T-cell (primary cell): ENCODE measurements around the gene IQSEC1. TPM values are rescaled to one million over a fixed set of nuclear protein-coding genes. Genes with fewer than 3 reads are reported as not detected.
"Not testable (repeated sequence)": the region's sequence is repeated elsewhere in the genome, so short reads cannot be mapped to it uniquely, and the experiment has no call there.

Experiments
- ATAC-seq, 4 experiments: fragments of 200-7000 bp in 3 of 4; fragments of 150-1000 bp in 1 of 4; cut with Tn5 transposase; replicated peaks in 1 of 4; 1 replicate in 3 of 4; 2 replicates in 1 of 4; pipeline ENCODE4 v1.10.0; 2021; ENCODE audit warnings: moderate library complexity in 3 of 4, mild to moderate bottlenecking in 2 of 4, moderate number of reproducible peaks in 1 of 4
- CTCF ChIA-PET, 2 donors: fragments of 300-600 bp; sonication (Branson Sonifier 250); formaldehyde crosslinking; loops; one replicate each; lab custom pipeline; 2022; ENCODE audit warnings: antibody characterized with exemption in 2 of 2; lab: Charles Lee
- POLR2A ChIA-PET, 2 donors: fragments of 300-600 bp; sonication (Branson Sonifier 250); formaldehyde crosslinking; loops; one replicate each; lab custom pipeline; 2022; ENCODE audit warnings: antibody characterized with exemption in 2 of 2; lab: Charles Lee
- DNase-seq, 35 experiments: peaks; one replicate each; pipeline versions ENCODE4 v3.0.0 to v3.0.0-alpha.2; 2013 to 2023
- H3K27ac ChIP-seq: one replicate; pipeline ENCODE4 v1.5.1; 2013; ENCODE audit warnings: low read length
- H3K27me3 ChIP-seq, 2 experiments: replicated peaks in 1 of 2; 1 replicate in 1 of 2; 2 replicates in 1 of 2; pipeline versions ENCODE4 v1.6.1 to v1.7.0; 2013; ENCODE audit warnings: low read length in 1 of 2, mixed read lengths in 1 of 2; ENCODE audit not compliant: control insufficient read depth in 2 of 2, insufficient read depth in 2 of 2; ENCODE audit errors: extremely low read depth in 1 of 2
- H3K36me3 ChIP-seq, 2 donors: 1 replicate in 1 of 2; 2 replicates in 1 of 2; pipeline versions ENCODE4 v1.6.1 to v1.7.0; 2013; ENCODE audit warnings: low read length in 1 of 2; ENCODE audit not compliant: control insufficient read depth in 2 of 2, insufficient read depth in 1 of 2; ENCODE audit errors: extremely low read depth in 1 of 2
- H3K4me1 ChIP-seq, 2 experiments: 1 replicate in 1 of 2; 2 replicates in 1 of 2; pipeline versions ENCODE4 v1.6.1 to v1.7.0; 2013; ENCODE audit warnings: low read length in 2 of 2, mixed read lengths in 1 of 2; ENCODE audit not compliant: insufficient read depth in 2 of 2, control insufficient read depth in 1 of 2; ENCODE audit errors: extremely low read depth in 1 of 2
- H3K4me3 ChIP-seq, 2 donors: 1 replicate in 1 of 2; 2 replicates in 1 of 2; pipeline versions ENCODE4 v1.5.1 to v1.7.0; 2013; ENCODE audit warnings: mild to moderate bottlenecking in 2 of 2, low read length in 1 of 2, moderate library complexity in 1 of 2; ENCODE audit not compliant: control insufficient read depth in 1 of 2; ENCODE audit errors: extremely low read depth in 1 of 2
- H3K9me3 ChIP-seq: 2 replicates; pipeline ENCODE4 v1.7.0; 2013
- H3K27ac Mint-ChIP-seq, 2 donors: one replicate each; pipeline ENCODE4 v1.8.0; 2020 to 2021; ENCODE audit warnings: mild to moderate bottlenecking in 2 of 2, mixed read lengths in 2 of 2
- H3K27me3 Mint-ChIP-seq, 2 donors: one replicate each; pipeline ENCODE4 v1.8.0; 2021 to 2022; ENCODE audit warnings: mixed read lengths in 2 of 2
- H3K36me3 Mint-ChIP-seq: one replicate; pipeline ENCODE4 v1.8.0; 2021; ENCODE audit warnings: mixed read lengths
- H3K4me1 Mint-ChIP-seq, 3 donors: one replicate each; pipeline ENCODE4 v1.8.0; 2020 to 2022; ENCODE audit warnings: mixed read lengths in 3 of 3, mild to moderate bottlenecking in 1 of 3
- H3K4me3 Mint-ChIP-seq, 3 donors: one replicate each; pipeline ENCODE4 v1.8.0; 2020 to 2022; ENCODE audit warnings: mild to moderate bottlenecking in 3 of 3, mixed read lengths in 3 of 3, moderate library complexity in 3 of 3
- H3K9me3 Mint-ChIP-seq, 3 donors: one replicate each; pipeline ENCODE4 v1.8.0; 2020 to 2022; ENCODE audit warnings: mixed read lengths in 3 of 3
- WGBS: methylation state at CpG from one replicate; pipeline ENCODE4 v1.1.5; 2013; ENCODE audit warnings: missing lambda C conversion rate; ENCODE audit not compliant: insufficient coverage; 5-methylcytosine and 5-hydroxymethylcytosine counted together
- total RNA-seq, 35 experiments: library from RNA in 6 of 35; stranded (reverse) in 6 of 35; fragments of 120-200 nt in 1 of 35; gene quantifications; one replicate each; pipeline versions ENCODE4 v1.2.1 to v1.2.4 and lab custom pipeline; 2013 to 2026

IQSEC1 gene
- total RNA-seq, 5 donors from 2014 or later (not counting 1 experiment from before 2014, with no cell fraction given): 73.7 to 113 (median 86.9) TPM

GRCh38 chr3:12859840-12860239, 213.4 kb downstream of the IQSEC1 start:
- no peak for DNase-seq
- Mint-ChIP-seq H3K27me3 (peaks cover 3 to 9% of the 10 kb centered on the region in 2 donors), H3K36me3 (no peaks in the 10 kb centered on the region), H3K4me1 (no peaks in the 10 kb centered on the region), H3K4me3 (no peak overlapping the region), H3K27ac (no peak overlapping the region), H3K9me3 (peaks cover 0 to under 1% (median 0%) of the 10 kb centered on the region in 3 donors)
- ATAC-seq: no peak
- CTCF ChIA-PET: no interaction called here
- 63% methylated on average over 1 of the region's 7 CpGs for WGBS
- Histone ChIP-seq H3K36me3 (no peaks in the 10 kb centered on the region), H3K9me3 (no peaks in the 10 kb centered on the region), H3K4me1 (no peaks in the 10 kb centered on the region), H3K27ac (no peak overlapping the region), H3K27me3 (peaks cover 0 to 24% of the 10 kb centered on the region in 2 experiments), H3K4me3 (no peak overlapping the region)
- POLR2A ChIA-PET: no interaction called here

GRCh38 chr3:12856626-12857025, 216.6 kb downstream of the IQSEC1 start:
- CTCF ChIA-PET: no interaction called here
- 78% methylated on average over 3 of the region's 5 CpGs for WGBS
- no peak for ATAC-seq

GRCh38 chr3:12854565-12854964, 218.7 kb downstream of the IQSEC1 start:
- H3K4me1 Mint-ChIP-seq: no peaks in the 10 kb centered on the region
- 92% methylated on average over 2 of the region's 4 CpGs for WGBS
- POLR2A ChIA-PET: no interaction called here
- Histone ChIP-seq H3K27ac (no peak overlapping the region), H3K9me3 (no peaks in the 10 kb centered on the region), H3K4me3 (no peak overlapping the region), H3K36me3 (no peaks in the 10 kb centered on the region), H3K27me3 (peaks cover 0 to 22% of the 10 kb centered on the region in 2 experiments), H3K4me1 (no peaks in the 10 kb centered on the region)
- DNase-seq: no peak
- no peak overlapping the region for H3K4me3 Mint-ChIP-seq
- no peak overlapping the region for H3K27ac Mint-ChIP-seq
- H3K9me3 Mint-ChIP-seq: no peaks in the 10 kb centered on the region
- H3K27me3 Mint-ChIP-seq: peaks cover 4 to 24% of the 10 kb centered on the region in 2 donors
- H3K36me3 Mint-ChIP-seq: no peaks in the 10 kb centered on the region
- ATAC-seq: no peak
- CTCF ChIA-PET: no interaction called here

More at GRCh38 chr3:12856626-12857025, 216.6 kb downstream of the IQSEC1 start:
- Histone ChIP-seq H3K4me3 (no peak overlapping the region), H3K36me3 (no peaks in the 10 kb centered on the region), H3K9me3 (no peaks in the 10 kb centered on the region), H3K27me3 (peaks cover 0 to 23% of the 10 kb centered on the region in 2 experiments), H3K4me1 (no peaks in the 10 kb centered on the region), H3K27ac (no peak overlapping the region)
- Mint-ChIP-seq H3K9me3 (no peaks in the 10 kb centered on the region), H3K27ac (no peak overlapping the region), H3K27me3 (peaks cover 3 to 20% of the 10 kb centered on the region in 2 donors), H3K36me3 (no peaks in the 10 kb centered on the region), H3K4me3 (no peak overlapping the region), H3K4me1 (no peaks in the 10 kb centered on the region)
- POLR2A ChIA-PET: no interaction called here
- no peak for DNase-seq

- H3K36me3 ChIP-seq, H3K9me3 Mint-ChIP-seq, H3K4me3 ChIP-seq, H3K9me3 ChIP-seq, CTCF ChIA-PET, H3K4me1 Mint-ChIP-seq, H3K27ac Mint-ChIP-seq, H3K4me3 Mint-ChIP-seq, H3K27ac ChIP-seq, H3K4me1 ChIP-seq, DNase-seq, H3K36me3 Mint-ChIP-seq, ATAC-seq: not testable (repeated sequence)
- POLR2A ChIA-PET: interaction anchor here in 1 of 2 donors (0.5 kb wide), 1 partner anchor 91 kb away, joined by 12 read pairs; no protein-coding TSS in a partner anchor
- peaks cover 0 to 22% of the 10 kb centered on the region in 2 experiments for H3K27me3 ChIP-seq
- H3K27me3 Mint-ChIP-seq: peaks cover 3 to 24% of the 10 kb centered on the region in 2 donors
- WGBS: 63% methylated on average over 2 of the region's 2 CpGs
Measured at GRCh38 chr3:12853847-12854246, 219.4 kb downstream of the IQSEC1 start.

DNA sequence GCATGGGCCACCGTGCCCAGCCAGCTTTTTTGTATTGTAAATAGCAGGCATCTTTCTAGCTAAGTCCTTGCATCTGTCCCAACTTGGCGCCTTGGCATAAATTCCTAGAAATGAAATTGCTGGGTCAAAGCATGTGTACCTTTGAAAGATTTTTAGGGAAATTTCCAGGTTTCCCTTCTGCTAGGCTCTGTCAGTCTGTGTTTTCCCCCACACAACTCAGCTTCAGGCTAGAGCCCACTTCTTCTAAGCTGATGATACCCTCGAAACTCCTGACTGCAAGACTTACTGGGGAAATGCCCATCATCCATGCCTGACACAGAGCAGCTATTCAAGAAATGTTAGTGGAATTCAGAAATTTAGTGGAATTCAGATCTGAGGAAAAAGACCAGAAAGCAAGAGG, 221.0 kb downstream of the IQSEC1 start:
- H3K9me3 ChIP-seq: no peaks in the 10 kb centered on the region
- no peak for ATAC-seq
- H3K36me3 ChIP-seq: no peaks in the 10 kb centered on the region
- POLR2A ChIA-PET: no interaction called here
- no peaks in the 10 kb centered on the region for H3K4me1 Mint-ChIP-seq
- H3K4me3 Mint-ChIP-seq: no peak overlapping the region
- H3K27me3 ChIP-seq: peaks cover 0 to 22% of the 10 kb centered on the region in 2 experiments
- DNase-seq: no peak
- no peak overlapping the region for H3K27ac ChIP-seq
- WGBS: no CpG with 5 or more reads among the region's 3 CpGs
- no peak overlapping the region for H3K27ac Mint-ChIP-seq
- no peaks in the 10 kb centered on the region for H3K9me3 Mint-ChIP-seq
- H3K27me3 Mint-ChIP-seq: peaks cover 3 to 24% of the 10 kb centered on the region in 2 donors
- no peak overlapping the region for H3K4me3 ChIP-seq
- CTCF ChIA-PET: interaction anchor here (0.6 to 0.7 kb wide), 2 partner anchors 702 to 1026 kb away, joined by 3 to 9 read pairs; no protein-coding TSS in a partner anchor
- H3K4me1 ChIP-seq: no peaks in the 10 kb centered on the region
- no peaks in the 10 kb centered on the region for H3K36me3 Mint-ChIP-seq

Other genes starting within 250 kb of the IQSEC1 start
- 1,000 to 10,000 TPM; 3,117 to 3,787 (median 3,363) TPM for gene RPL32, start 231.9 kb downstream of the IQSEC1 start, total RNA-seq